Measurements from ENCODE around the gene PCED1B.

The PCED1B gene

GRCh38 chr12:47207829-47208248 is 128.4 kb downstream of the PCED1B start:
- no peak for TF ChIP-seq CTCF (IDR thresholded peaks at IDR 0.05; ENCODE audit: low read depth, low read length, missing control alignments)
- H3K4me3 ChIP-seq (replicated peaks; ENCODE audit: low read depth, low read length), result no peak overlapping the region
- no peak for DNase-seq (ENCODE audit: extremely low read depth, low read depth)

- no peak for DNase-seq (ENCODE audit: extremely low read depth, low read depth)
- TF ChIP-seq CTCF (IDR thresholded peaks at IDR 0.05; ENCODE audit: low read depth, low read length, missing control alignments), result no peak
- H3K4me3 ChIP-seq (replicated peaks; ENCODE audit: low read depth, low read length), result no peak overlapping the region
Measured at GRCh38 chr12:47209014-47209413, 129.6 kb downstream of the PCED1B start.

GRCh38 chr12:47210776-47211175 is 131.4 kb downstream of the PCED1B start:
- DNase-seq (ENCODE audit: extremely low read depth, low read depth), result no peak
- no peak overlapping the region for H3K4me3 ChIP-seq (replicated peaks; ENCODE audit: low read depth, low read length)
- TF ChIP-seq CTCF (IDR thresholded peaks at IDR 0.05; ENCODE audit: low read depth, low read length, missing control alignments), result no peak

GRCh38 chr12:47212701-47213039 is 133.2 kb downstream of the PCED1B start:
- no peak overlapping the region for H3K4me3 ChIP-seq (replicated peaks; ENCODE audit: low read depth, low read length)
- no peak for TF ChIP-seq CTCF (IDR thresholded peaks at IDR 0.05; ENCODE audit: low read depth, low read length, missing control alignments)
- DNase-seq (ENCODE audit: extremely low read depth, low read depth), result no peak

GRCh38 chr12:47213396-47213795 is 134.0 kb downstream of the PCED1B start:
- TF ChIP-seq CTCF (IDR thresholded peaks at IDR 0.05; ENCODE audit: low read depth, low read length, missing control alignments), result no peak
- DNase-seq (ENCODE audit: extremely low read depth, low read depth), result no peak
- no peak overlapping the region for H3K4me3 ChIP-seq (replicated peaks; ENCODE audit: low read depth, low read length)

- DNase-seq (ENCODE audit: extremely low read depth, low read depth), result no peak
- H3K4me3 ChIP-seq (replicated peaks; ENCODE audit: low read depth, low read length), result no peak overlapping the region
- no peak for TF ChIP-seq CTCF (IDR thresholded peaks at IDR 0.05; ENCODE audit: low read depth, low read length, missing control alignments)
Measured at GRCh38 chr12:47214001-47214619, 134.7 kb downstream of the PCED1B start.

GRCh38 chr12:47214771-47215170 is 135.3 kb downstream of the PCED1B start:
- H3K4me3 ChIP-seq (replicated peaks; ENCODE audit: low read depth, low read length), result no peak overlapping the region
- TF ChIP-seq CTCF (IDR thresholded peaks at IDR 0.05; ENCODE audit: low read depth, low read length, missing control alignments), result no peak
- DNase-seq (ENCODE audit: extremely low read depth, low read depth), result no peak

Data from HFF-Myc (cell line).